Inferior parietal cortex (tissue), 1 donor: ENCODE measurements around the gene CHCHD10.

ENCODE experiments used
- DNase-seq: peaks from one replicate; pipeline ENCODE4 v3.0.0-alpha.2; 2016; ENCODE audit errors: extremely low spot score

The CHCHD10 gene

DNA sequence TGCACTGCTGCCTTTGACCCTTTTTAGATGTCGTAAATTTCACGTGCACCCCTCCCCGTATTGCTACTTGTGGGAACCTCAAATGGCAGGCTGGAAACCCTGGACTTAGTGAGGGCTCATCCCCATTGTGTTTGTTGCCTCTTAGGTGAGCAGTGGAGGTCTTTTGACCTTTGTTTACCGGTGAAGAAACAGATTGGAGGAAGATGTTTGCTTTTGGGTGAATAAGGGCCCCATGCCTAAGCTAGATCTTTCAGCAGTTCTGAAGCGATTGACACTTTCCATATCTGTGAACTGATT, 19.8 kb upstream of the CHCHD10 start:
- no peak for DNase-seq

DNA sequence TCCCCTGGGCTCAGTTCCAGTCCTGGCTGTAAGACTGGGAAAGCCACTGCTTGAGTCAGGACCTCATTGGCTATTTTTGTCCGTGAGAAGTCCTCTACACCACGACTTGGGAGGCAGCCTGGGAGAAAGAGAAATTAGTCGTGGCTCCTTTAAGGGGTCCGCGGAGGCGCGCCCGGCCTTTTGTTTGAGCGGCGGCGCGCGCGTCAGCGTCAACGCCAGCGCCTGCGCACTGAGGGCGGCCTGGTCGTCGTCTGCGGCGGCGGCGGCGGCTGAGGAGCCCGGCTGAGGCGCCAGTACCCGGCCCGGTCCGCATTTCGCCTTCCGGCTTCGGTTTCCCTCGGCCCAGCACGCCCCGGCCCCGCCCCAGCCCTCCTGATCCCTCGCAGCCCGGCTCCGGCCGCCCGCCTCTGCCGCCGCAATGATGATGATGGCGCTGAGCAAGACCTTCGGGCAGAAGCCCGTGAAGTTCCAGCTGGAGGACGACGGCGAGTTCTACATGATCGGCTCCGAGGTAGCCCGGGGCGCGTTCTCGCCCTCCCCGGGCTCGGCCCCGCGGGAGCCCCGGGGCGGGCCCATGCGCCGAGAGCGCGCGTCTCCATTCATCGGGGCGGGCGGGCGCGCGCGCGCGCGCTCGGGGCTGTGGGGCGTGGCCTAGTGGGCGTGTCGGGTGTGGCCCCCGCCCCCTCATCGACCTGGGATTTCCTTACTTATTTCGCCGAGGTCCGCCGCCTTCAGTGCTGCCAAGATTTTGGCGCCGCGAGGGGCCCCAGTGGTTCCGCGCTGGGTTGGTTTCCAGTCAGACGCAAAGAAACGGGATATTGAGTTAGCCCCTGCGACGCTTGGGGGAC, 19.2 kb upstream of the CHCHD10 start, which contains the start of gene SMARCB1:
SMARCB1 (plus strand) TSS at position 215 of the 848 bp plus-strand sequence; CDS start at position 419, 204 bp downstream.
- DNase-seq = peak; percentile 85

DNA sequence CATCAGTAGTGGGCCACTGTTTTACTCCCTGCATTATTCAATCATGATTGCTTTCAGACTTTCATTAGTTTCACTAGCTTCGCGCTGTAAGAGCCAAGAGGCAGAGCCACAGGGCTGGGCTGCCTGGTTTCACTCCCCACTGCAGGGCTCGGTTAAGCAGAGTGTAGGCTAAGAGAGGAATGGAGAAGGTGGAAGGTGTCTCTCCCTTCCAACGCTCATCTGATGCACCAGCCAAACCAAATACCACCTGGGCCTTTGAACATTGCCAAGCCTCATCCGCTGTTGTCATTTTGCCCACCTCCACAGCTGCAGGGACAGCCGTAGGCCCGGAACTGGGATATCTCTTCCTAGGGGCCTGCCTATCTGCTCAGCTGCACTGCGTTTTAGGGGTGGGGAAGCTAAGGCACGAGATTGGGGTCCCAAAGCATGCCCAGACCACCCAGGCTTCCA, 18.5 kb upstream of the CHCHD10 start:
- DNase-seq = no peak

DNA sequence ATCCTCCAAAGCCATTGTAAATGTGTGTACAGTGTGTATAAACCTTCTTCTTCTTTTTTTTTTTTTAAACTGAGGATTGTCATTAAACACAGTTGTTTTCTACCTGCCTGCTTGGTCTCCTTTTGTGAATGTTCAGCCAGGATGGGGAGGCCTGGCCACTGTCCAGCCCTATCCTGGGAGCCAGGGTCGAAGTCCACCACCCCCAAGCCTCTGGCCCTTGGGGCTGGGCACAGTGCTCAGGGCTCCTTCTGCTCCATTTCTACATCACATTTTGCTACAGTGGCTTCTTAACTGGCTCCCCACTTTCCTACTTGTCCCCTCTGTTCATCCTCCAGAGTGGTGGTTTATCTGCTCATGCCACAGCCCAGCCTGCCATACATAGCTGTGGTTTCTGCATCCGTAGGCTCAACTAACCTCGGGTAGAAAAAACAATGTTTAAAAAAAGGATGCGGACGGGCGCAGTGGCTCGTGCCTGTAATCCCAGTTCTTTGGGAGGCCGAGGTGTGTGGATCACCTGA, 16.5 kb upstream of the CHCHD10 start:
- DNase-seq = no peak

DNA sequence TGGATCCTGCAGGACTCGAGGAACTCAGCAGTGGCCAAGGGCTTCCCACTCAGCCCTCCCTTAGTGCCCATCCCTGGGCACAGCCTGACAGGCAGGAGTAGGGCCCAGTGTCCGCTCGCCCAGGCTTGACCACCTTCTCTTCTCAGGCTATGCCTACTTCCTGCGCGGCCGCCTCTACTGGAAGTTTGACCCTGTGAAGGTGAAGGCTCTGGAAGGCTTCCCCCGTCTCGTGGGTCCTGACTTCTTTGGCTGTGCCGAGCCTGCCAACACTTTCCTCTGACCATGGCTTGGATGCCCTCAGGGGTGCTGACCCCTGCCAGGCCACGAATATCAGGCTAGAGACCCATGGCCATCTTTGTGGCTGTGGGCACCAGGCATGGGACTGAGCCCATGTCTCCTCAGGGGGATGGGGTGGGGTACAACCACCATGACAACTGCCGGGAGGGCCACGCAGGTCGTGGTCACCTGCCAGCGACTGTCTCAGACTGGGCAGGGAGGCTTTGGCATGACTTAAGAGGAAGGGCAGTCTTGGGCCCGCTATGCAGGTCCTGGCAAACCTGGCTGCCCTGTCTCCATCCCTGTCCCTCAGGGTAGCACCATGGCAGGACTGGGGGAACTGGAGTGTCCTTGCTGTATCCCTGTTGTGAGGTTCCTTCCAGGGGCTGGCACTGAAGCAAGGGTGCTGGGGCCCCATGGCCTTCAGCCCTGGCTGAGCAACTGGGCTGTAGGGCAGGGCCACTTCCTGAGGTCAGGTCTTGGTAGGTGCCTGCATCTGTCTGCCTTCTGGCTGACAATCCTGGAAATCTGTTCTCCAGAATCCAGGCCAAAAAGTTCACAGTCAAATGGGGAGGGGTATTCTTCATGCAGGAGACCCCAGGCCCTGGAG, 15.7 kb upstream of the CHCHD10 start:
- no peak for DNase-seq

DNA sequence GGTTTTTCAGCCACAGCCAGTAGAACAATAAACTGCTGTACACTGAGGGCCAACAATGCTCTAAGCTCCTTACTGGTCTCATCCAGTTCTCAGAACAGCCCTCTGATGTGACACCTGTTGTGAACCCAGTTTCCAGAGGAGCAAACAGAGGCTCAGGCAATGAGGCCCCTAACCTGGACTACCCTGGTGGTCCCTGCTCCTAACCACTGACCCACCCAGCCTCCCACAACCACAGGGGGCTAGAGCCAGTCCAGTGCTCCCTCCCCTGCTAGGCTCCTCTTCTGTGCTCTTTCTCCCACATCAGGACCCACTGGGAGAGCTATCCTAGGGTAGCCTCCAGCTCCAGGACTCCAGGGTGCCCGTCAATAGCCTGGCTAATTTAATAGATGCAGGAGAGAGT, 14.9 kb upstream of the CHCHD10 start:
- DNase-seq = no peak

DNA sequence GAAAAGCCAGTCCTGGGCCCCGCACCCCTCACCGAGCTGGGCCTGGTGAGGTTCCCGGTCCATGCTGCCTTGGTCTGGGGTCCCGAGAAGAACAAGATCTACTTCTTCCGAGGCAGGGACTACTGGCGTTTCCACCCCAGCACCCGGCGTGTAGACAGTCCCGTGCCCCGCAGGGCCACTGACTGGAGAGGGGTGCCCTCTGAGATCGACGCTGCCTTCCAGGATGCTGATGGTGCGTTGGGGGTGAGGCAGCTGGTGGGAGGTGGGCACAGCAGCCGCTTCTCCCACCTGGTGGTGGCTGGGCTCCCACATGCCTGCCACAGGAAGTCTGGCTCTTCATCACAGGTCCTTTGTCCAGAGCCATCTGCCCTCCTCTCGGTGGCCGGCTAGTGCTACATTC, 14.5 kb upstream of the CHCHD10 start:
- DNase-seq = no peak

DNA sequence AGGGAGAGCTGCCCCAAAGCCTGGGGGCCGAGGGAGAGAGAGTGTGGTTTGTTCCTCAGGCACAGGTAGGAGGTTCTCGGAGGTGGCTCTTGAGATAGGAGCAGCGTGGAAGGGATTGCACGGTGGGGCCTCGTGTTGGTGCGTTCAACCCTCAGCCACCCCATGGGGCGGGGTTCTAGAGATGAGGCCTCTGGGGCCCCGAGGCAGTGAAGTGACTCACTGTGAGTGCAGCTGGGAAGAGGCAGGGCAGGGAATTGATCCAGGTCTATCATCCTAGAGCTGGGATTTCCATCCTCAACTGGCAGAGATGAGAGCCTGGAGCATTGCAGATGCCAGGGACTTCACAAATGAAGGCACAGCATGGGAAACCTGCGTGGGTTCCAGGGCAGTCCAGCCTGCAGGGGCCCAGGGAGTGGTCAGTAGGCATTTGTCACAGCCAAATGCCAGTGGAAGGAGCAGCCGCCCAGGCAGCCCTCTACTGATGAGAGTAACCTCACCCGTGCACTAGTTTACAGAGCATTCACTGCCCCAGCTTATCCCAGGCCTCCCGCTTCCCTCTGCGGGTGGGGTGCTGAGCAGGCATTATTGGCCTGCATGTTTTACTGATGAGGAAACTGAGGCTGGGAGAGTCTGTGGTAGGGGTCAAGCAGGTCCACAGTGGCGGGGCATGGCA, 13.9 kb upstream of the CHCHD10 start:
- no peak for DNase-seq

DNA sequence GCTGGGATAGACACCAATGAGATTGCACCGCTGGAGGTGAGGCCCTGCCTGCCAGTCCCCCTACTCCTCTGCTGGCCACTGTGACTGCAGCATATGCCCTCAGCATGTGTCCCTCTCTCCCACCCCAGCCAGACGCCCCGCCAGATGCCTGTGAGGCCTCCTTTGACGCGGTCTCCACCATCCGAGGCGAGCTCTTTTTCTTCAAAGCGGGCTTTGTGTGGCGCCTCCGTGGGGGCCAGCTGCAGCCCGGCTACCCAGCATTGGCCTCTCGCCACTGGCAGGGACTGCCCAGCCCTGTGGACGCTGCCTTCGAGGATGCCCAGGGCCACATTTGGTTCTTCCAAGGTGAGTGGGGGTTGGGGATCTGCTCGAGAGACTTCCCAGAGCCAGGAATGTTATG, 13.3 kb upstream of the CHCHD10 start:
- DNase-seq = peak; percentile 75

DNA sequence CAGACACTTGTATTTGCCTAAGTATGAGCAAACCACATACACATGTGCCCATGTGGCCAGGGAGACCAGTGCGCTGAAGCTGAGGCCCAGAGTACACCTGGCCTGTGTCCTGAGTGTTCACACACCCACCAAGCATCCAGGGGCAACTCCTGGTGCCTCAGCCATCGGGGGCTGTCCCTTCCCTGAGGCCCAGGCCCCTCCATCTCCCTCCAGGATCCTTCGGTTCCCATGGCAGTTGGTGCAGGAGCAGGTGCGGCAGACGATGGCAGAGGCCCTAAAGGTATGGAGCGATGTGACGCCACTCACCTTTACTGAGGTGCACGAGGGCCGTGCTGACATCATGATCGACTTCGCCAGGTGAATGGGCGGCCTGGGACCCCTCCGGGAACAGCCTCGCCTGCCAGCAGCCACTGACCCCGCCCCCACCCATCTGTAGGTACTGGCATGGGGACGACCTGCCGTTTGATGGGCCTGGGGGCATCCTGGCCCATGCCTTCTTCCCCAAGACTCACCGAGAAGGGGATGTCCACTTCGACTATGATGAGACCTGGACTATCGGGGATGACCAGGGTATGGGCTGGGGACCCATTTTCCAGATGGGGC, 12.5 kb upstream of the CHCHD10 start:
- DNase-seq = no peak

DNA sequence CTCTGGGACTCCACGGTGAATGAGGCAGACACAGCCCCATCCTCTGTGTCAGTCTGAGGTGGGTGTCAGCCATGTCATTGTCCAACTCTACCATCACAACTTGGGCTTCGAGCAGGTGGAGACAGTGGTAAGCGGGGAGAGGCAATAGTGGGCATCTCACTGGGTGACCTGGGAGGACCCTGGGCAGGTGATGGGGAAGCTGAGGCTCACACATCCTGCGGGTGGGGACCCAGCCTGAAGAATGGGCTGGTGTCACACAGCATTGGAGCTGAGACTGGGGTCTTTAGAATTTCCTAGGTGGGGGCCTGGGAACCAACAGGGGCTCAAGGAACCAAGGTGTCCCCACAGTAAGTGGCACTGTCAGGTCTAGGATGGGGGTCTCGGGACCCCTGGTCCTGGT, 12.0 kb upstream of the CHCHD10 start:
- no peak for DNase-seq

DNA sequence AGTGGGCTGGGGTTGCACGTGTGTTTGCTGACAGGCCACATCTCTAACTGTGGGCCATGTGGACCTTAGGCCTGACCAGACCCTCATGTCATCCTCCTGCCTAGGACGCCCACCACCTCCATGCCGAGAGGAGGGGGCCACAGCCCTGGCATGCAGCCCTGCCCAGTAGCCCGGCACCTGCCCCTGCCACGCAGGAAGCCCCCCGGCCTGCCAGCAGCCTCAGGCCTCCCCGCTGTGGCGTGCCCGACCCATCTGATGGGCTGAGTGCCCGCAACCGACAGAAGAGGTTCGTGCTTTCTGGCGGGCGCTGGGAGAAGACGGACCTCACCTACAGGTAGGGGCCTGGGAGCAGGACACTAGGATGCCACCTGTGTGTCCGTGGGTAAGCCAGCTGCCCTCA, 11.3 kb upstream of the CHCHD10 start:
- DNase-seq = no peak

DNA sequence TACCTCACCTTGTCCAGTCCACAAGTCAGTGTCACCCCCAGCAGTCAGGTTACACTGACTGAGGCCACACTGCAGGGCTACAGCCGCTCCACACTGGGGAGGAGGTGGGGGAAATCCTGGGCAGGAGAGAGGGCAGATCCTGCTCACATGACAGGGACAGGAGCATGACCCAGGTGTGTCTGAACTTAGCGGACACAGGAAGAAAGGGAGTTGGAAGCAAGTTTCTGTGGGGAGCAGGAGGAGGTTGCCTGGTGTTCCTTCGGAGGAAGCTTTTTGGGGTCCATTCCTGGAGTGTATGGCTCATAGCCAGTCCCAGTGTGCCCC, 10.8 kb upstream of the CHCHD10 start:
- DNase-seq = no peak

DNA sequence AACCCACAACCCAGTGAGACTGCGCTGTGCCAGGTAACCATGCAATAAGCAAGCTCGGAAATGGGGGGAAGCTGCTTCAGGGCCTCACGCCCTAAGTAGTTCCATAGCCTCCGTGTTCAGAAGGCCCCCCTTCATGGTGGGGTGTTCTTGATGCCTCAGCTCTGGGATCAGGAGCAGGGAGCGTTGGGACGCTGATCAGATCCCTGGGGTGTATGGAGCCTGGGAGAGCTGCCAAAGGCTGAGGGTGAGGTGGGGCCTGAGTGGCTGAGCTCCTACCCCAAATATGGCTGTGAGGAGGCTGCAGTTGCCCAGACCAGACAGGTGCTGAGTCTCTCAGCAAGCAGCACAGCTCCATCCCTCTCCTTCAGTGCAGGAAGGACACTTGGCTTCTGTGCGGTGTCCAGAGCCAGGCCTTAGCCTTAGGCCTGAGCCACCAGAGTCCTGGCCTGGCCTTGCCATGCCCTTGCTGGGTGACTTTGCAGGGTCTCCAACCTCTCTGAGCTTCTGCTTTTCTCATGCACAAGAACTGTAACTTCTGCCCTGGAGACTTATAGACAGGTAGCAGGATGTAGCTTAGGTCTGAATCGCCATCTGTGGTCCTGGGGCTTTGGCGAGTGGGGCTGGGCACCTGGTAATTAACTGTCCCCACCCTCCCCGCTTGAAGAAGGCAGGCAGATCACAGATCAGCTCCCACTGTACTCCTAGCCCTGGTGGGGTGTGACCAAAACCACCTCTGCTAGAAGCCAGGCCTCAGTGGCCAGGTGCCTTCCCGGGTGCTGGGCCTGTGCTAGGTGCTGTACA, 10.2 kb upstream of the CHCHD10 start:
- DNase-seq = no peak

DNA sequence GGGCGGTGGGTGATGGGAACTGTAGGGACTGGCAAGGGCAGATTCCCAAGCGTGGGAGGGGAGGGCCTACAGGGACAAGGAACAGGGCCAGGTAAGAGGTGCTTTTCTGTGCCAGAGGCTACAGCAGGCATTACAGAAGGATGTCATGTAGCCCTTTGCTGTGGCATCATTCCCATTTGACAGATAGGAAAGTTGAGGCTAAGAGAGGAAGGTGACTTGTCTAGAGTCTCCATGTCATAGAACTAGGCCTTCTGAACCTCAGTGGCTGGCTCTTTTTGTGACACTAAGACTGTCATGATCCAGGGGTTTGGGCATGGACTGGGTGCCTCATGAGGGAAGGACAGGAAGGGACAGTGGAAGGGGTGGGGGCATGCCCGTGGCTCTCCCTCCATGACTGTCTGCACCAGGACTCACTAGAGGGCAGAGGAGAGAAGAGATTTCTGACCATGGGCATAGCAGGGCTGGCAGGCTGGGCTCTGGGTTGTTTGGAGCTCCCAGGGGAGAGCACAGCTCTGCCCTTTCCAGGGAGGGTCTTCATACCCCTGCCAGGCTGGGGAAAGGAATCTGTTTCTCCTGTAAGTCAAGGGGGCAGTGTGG, 8.1 kb upstream of the CHCHD10 start:
- no peak for DNase-seq

DNA sequence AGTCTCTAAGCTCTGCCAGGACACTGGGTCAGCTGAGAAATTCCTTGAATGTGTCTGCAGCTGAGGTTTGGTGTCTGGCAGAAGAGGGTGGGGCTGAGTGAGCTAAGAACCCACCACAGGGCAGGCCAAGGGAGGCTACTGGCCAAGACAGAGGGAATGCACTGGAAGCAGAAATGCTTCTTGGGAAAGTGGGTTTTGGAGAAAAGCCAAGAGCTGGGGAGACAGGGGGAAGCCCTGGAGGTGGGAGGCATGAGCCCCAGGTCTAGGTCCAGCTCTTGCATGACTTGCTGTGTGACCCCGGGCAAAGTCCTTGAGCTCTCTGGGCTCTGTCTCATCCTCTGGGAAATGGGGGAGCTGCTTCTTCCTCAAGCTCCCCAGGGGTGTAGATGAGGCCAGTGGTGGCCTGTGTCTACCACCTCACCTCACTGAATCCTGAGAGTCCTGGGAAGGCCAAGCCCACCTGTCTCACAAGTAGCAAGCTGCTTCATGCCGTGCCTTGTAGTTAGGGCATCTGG, 7.2 kb upstream of the CHCHD10 start:
- DNase-seq = no peak

DNA sequence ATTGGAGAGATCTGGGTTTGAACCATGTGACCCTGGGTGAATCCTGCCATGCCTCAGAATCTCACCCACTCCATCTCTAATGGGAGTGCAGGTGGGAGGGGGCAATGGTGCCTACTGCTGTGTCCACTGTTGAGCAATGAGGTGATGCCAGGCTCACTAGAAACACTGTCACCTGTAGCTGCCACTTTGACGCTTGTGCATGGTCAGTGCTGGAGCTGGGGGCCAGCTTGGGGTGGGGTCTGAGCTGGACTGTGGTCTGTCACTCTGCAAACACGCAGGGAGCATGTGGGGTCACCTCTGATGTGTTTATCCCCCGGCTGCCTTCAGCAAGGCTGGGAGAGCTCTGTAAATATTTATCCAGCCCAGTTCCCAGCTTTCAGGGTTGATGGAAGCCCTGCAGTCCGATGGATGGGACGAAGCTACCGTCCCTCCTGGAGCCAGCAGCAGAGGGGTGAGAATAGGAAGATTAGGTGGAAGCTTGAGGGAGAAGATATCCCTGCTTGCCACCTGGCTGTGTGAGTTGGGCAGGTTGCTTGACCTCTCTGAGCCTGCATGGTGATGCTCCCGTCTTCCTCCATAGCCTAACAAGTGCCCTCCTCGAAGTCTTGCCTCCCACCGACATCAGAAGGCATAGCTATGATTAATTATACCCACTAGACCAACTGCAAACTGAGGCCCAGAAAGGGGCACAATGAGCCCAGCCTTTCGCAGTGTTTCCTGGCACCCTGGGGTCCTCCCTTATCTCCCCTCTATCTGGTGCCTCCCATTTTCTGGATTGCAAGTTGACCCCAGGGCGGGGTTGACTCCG, 6.5 kb upstream of the CHCHD10 start:
- no peak for DNase-seq

DNA sequence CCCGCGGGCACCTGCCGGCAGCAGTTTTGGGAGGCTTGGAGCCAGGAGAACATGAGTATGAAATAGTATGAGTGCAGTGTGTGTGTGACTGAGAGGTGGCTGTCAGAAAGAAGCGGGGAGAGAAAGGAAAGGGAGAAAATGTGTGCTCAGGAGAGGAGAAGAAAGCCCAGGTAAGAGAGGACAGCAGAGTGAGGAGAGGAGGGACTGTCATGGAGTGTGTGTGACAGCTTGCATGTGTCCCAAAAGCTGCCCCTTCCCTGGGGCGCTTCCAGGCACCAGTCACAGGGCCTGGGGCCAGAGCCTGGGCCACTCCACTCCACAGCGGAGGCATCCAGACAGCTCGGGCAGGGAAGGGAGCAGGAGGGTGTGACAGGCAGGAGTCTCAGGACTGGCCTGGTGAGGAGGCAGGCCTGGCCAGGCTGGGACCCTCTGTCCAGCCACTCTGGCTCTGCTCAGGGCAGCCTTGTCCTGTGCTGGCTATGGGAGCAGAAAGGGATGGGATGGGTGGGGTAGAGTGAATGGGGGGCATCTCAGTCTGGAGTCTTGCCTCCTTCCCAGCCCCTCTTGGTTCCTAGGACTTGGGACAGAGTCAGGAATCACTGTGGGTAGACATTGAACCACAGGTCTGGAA, 5.8 kb upstream of the CHCHD10 start:
- no peak for DNase-seq
